HG02763 (cell line): Measurements from ENCODE around the gene CNPY4.

ENCODE experiments used
- ATAC-seq: cut with Tn5 transposase; IDR thresholded peaks from one replicate; pipeline ENCODE4 v1.9.1; 2021; ENCODE audit warnings: mild to moderate bottlenecking, moderate library complexity; ENCODE audit not compliant: unreplicated experiment

The CNPY4 gene

DNA sequence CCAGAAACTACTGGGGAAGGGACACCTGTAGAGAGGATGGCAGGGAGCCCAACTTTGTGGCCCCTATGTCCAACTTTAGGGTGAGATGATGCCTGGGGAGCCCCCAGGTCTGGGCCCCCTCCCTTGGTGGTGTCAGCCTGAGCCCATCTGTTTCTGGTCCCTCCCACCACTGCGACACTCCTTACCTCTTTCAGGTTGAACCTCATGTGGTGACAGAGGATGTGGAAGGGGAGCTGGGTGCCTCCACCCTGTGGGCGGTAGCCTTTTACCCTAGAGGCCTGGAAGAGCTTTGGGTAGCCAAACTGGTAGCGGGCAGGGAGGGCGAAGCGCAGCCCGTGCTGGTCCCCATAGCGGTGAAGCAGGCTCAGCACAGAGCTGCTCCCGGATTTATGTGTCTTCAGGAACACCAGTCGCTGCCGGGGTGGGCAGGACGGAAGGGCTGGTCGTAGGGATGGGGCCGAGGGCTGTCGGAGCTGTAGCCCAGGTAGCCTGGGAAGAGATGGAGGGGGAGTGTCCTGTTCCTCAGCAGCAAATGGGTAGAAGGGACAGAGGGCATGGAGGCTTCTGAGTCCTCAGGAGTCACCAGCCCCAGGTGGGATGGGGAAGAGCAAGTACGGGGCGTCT, 47.0 kb downstream of the CNPY4 start:
- ATAC-seq, result no peak

DNA sequence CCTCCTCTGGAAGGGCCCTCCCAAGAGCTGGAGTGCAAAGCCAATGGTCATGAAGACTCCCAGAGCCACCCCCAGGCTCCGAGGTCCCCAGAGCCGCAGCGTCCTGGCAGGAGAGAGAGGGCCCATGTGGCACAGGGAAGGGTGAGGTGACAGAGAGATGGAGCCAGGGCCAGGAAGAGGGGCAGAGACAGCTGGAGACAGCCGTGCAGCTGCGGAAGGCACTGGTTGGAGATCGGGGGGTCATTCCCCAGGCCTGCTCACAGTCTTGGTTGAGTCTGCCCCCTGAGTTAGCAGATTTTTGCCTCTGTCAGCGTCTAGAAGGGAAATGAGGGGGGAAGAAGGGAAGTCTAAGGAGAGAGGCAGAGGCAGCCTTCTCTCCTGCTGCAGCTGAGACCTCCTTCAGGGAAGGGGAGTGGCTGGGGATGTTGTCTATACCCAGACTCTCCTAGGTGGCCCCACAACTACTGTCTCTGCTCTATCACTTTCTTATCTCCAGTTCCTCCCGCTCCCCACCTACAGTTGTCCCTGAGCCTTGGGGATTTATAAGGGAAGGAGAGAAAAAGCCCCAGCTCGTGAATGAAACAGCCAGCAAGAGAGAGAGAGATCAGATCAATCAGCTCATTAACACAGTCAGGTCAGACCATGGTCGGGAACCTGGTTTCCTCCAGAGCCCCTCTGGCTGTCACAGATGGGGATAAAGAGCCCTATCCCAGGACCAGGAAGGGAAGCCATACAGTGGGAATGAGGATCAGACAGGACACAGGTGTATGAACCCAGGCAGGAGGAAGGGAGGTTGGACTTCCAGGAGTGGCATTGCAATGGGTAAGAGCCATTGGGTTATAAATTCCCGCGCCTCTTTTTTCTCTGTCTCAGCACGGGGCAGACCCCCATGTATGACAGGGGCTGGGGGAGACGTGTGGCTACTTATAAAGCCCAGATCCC, 47.8 kb downstream of the CNPY4 start:
- ATAC-seq, result no peak

DNA sequence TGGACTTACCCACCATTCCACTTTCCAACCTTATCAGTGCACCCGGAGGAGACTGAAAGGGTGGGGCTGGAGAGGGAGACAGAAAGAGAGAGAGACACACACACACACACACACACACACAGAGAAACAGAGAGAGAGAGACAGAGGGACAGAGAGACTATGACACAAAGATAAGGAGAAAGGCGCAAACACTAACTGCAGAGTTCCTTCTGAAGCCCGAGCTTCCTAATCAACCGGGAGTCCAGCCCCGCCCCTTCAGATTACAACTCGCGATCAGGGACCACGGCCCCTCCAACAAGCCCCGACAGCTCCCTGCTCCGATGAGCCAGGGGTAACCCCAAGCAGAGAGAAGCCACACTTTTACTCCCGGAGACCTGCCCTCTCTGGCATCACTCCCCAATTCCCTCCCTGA, 48.5 kb downstream of the CNPY4 start:
- no peak for ATAC-seq

DNA sequence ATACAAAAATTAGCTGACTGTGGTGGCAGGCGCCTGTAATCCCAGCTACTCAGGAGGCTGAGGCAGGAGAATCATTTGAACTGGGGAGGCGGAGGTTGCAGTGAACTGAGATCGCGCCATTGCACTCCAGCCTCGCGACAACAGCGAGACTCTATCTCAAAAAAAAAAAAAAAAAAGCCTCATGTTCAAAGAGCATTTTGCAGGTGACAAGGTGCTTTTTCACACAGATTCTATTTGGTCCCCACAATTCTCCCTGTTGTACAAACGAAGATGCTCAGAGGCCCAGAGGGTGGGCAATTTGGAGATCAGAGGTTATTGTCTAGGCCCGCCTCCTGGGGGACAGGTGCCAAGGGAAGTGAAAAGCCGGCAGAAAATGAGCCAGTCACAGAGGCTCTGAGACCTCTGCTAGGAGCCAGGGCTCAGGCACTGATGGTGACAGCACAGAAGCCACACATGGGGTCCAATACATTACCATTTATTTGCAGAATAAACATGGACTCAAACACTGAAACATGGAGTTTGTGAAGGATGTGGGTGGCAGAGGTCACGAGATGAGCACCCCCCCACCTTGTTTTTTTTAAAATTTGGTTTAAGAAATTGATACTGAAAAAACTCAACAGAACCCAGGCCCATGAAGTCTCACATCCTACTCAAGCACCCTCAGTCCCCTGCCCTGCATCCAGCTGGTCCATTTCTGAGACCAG, 49.9 kb downstream of the CNPY4 start:
- ATAC-seq, result no peak

DNA sequence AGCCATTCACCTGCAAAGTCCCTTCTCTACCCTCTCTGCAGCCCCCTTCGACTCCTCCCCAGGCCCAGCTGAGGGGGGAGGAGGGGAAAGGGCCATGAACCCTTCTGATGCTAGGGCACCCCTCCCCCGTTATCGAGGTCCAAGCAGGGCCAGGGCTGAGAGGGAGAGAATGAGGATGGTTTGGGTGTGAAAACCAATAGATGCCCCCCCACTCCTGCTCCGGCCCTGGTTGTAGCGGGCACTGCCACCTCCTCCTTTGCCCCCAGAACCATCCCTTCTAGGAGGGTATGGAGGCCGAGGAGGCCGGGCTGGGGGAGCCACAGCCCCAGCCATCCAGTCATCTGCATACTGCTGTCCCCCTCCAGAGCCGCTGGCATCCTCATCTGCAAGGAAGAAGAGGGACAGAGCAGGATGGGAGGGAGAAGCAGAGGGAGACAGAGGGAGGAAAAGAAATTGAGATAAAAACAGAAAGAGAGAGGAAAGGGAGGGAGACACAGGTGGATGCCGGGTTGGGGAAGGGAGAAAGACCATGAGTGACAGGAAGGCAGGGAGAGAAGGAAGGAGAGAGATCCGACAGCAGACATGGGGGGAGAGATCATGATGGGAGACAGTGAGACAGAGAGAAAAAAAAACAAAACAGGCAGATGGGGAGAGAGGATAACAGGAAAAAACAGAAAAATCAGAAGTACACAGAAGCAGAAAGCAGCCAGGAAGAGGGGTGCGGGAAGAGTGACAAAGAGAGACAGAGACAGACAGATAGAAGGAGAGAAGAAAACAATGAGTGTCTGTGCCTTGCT, 50.9 kb downstream of the CNPY4 start:
- no peak for ATAC-seq

DNA sequence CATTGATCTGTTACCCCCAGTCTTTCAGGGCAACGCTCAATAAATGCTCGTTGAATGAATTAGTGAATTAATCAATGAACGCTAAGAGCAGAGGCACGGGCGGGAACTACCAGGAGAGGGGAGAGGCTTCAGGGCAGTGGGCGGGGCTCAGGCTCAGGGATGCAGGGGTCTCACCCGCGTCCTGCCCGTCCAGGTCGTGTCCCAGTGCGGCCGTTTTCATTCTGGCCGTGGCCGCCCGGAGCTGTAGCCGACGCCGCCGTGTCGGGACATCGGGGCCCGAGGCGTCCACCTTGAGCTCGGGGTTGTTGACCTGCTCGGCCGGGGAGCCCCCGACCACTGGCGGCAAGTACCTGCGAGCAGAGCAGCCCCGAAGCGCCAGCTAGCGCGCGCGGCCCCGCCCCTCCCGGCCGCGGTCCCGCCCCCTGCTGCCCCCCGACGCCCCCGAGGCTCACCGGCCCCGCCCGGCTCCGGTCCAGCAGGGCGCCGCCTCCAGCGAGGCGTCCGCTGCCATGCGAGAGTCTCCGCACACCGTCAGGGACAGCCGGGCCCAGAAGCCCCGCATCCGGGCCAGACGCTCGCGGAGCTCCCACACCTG, 51.8 kb downstream of the CNPY4 start:
- ATAC-seq, result no peak

DNA sequence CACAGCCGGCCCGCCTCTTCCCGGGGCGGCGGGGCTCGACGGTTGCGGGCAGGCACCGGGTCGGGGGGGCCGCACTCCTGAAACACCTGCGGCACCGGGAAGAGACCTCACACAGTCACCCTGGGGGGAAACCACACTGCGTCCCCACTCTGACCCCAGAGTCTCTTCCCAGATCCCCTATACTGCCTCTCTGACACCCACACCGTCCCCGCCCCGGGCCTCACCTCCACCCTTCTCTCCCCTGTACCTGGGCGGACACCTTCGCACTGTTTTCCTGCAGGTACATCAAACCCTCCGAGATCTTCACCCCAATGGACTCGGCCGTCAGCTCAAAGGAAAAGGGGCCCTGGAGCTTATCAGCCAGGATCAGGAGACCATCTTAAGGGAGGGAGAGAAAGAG, 52.4 kb downstream of the CNPY4 start:
- ATAC-seq, result no peak

DNA sequence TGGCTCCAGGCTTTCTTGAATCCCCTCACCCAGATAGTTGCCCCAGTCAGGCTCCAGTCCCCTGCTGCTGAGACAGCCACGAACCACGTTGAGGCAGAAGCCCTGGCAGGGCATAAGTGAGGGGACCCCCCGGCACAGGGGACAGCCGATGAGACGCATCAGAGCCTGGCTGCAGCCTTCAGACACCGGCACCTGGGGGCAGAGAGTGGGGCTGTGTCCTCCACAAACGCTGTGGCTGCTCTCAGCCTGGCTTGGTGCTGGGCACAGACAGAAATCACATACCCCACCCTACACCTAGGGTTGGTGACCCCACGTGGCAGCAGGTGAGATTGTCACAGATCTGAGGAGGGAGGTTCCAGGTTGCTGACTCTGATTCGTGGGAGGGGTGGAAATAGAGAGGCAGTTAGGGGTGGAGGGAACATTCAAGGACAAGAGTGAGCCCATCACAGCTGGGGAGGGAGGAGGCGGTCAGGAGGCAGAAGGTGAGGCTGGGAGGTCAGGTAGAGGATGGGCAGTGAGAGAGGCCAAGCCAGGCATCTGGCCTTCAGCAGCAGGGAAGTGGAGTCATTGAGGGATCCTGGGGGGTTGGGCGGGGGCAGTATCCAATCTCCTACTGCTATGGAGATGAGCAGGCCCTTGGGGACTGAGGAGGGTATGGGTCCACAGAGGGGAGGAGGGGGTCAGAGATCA, 54.5 kb downstream of the CNPY4 start:
- ATAC-seq, result no peak

DNA sequence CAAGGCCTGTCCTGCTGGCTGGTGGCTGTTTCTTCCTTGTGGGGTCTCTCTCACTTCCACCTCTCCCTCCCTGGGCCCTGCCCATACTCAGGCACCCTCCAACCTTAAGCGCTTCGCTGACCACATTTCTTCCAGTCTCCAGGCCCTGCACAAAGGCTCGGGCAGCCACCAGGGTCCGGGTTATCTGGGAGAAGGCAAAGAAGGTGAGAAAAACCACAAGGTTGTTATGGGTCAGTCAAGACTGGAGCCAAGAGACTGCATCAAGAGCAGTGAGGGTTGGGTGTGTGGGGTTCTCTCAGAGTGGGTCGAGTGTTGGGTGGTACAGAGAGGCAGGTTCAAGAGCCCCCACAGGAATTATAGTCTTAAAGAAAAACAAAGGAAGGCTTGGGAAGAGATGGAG, 55.1 kb downstream of the CNPY4 start:
- ATAC-seq, result no peak
